HG03565 (cell line): ENCODE results near the gene PDZD7.
"Not testable (repeated sequence)": the region's sequence is repeated elsewhere in the genome, so short reads cannot be mapped to it uniquely, and the experiment has no call there.

Source experiments
- ATAC-seq: cut with Tn5 transposase; IDR thresholded peaks from one replicate; pipeline ENCODE4 v1.9.1; 2021; ENCODE audit warnings: mild to moderate bottlenecking, moderate library complexity; ENCODE audit not compliant: unreplicated experiment

PDZD7 gene

GRCh38 chr10:100986623-100986951 lies 44.3 kb downstream of the PDZD7 start:
- ATAC-seq = no peak

- no peak for ATAC-seq
These were observed 45.6 kb downstream of the PDZD7 start for GRCh38 chr10:100985336-100985735.

- ATAC-seq = no peak
These were observed 46.2 kb downstream of the PDZD7 start for GRCh38 chr10:100984672-100985177.

GRCh38 chr10:100983868-100984671 lies 46.9 kb downstream of the PDZD7 start:
- ATAC-seq = no peak

GRCh38 chr10:100982916-100983830 lies 47.8 kb downstream of the PDZD7 start:
- no peak for ATAC-seq

GRCh38 chr10:100981178-100981772 lies 49.7 kb downstream of the PDZD7 start:
- no peak for ATAC-seq

GRCh38 chr10:100980711-100981110 lies 50.2 kb downstream of the PDZD7 start:
- ATAC-seq = no peak

- no peak for ATAC-seq
These were observed 50.6 kb downstream of the PDZD7 start for GRCh38 chr10:100980311-100980710.

- ATAC-seq = no peak
These were observed 51.1 kb downstream of the PDZD7 start for GRCh38 chr10:100979791-100980272.

GRCh38 chr10:100978901-100979195 lies 52.1 kb downstream of the PDZD7 start:
- no peak for ATAC-seq

- no peak for ATAC-seq
These were observed 52.6 kb downstream of the PDZD7 start for GRCh38 chr10:100978121-100978900.

GRCh38 chr10:100977436-100977835 lies 53.5 kb downstream of the PDZD7 start:
- ATAC-seq = no peak

- ATAC-seq = no peak
These were observed 54.0 kb downstream of the PDZD7 start for GRCh38 chr10:100976906-100977305.

- not testable (repeated sequence) for ATAC-seq
These were observed 55.5 kb downstream of the PDZD7 start for GRCh38 chr10:100975397-100975796.

GRCh38 chr10:100972904-100973535 lies 57.9 kb downstream of the PDZD7 start:
- no peak for ATAC-seq

- no peak for ATAC-seq
These were observed 58.6 kb downstream of the PDZD7 start for GRCh38 chr10:100972115-100972903.

- no peak for ATAC-seq
These were observed 59.8 kb downstream of the PDZD7 start for GRCh38 chr10:100970914-100971811.
